Measurements from ENCODE around the gene IGFBP7.

The IGFBP7 gene

DNA sequence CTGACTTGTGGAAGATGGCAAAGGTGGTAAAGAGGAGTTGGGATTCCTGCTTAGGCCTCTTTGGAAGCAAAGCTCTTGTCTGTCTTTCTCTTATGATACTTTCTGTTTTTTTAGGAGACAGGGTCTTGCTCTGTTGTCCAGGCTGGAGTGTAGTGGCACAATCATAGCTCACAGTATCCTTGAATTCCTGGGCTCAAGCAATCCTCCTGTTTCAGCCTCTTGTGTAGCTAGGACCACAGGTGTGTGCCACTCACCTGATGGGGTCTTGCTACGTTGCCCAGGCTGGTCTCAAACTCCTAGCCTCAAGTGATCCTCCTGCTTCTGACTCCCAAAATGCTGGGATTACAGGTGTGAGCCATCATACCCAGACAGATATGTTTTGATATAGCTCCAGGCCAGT is 19.3 kb upstream of the IGFBP7 start:
- no peak for DNase-seq

GRCh38 chr4:57127361-57127760 is 17.2 kb upstream of the IGFBP7 start:
- DNase-seq: no peak

GRCh38 chr4:57125996-57126395 is 15.8 kb upstream of the IGFBP7 start:
- DNase-seq: no peak

GRCh38 chr4:57124145-57124544 is 14.0 kb upstream of the IGFBP7 start:
- no peak for DNase-seq

DNA sequence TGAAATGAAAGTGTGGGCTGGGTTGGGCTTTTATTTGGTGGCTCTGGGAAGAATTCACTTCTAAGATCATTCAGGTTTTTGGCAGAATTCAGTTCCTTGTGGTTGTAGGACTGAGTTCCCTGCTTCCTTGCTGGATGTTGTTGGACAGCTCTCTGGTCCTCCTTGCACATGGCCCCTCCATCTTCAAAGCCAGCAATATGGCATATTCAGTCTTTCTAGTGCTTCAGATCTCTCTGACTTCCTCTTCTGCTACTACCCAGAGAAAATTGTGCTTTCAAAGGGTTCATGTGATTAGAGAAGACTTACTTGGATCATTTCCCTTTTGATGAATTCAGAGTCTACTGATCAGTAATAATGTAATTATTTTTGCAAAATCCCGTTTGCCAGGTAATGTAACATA is 12.8 kb upstream of the IGFBP7 start:
- DNase-seq: no peak

DNA sequence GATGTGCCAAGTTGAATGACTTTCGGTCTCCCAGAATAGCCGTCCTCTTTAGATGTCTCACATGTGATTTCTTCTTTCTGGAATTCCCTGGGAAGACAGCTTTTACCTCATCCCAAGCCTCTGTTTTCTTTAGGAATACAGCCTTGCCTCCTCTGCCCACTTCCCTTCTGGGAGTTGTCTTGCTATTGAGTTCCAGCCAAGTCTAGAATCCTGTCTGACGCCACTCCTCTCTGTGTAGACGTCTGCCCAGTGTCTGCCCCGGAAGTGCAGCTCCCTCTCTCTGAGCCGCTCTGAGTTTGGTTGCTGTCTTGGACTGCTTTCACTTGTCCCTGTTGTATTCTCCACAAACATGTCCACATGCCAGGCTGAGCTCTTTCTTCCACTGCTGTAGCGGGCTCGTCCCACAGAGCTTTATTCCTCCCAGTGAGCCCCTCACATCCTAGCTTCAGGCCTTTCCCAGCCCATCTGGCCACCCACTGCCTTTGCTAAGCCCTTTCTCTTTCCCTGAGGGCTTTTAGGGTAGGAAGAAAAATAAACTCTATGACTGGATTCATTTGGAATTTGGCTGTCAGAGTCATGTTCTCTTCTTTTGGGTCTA is 9.0 kb upstream of the IGFBP7 start:
- DNase-seq: peak; percentile 20

DNA sequence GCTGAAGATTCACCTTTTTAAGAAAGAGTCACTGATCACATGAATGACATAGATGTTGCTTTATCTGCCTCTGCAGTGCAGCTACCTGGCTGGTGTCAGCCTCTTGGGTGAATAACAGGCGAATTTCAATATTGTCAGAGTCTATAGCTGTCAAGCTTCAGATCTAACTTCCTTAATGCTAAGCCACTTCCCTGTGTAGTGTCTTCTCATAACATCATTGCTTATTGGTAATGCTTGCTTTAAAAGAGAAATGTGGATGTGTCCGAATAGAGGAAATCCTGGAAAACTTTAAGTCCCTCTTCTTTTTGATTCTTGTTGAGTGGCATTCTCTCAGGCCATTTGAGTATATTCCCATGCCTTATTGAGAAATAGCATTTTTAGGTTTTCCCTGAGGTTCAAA is 7.3 kb upstream of the IGFBP7 start:
- DNase-seq: no peak

- DNase-seq: no peak
Measured at GRCh38 chr4:57116245-57116644, 6.1 kb upstream of the IGFBP7 start.

DNA sequence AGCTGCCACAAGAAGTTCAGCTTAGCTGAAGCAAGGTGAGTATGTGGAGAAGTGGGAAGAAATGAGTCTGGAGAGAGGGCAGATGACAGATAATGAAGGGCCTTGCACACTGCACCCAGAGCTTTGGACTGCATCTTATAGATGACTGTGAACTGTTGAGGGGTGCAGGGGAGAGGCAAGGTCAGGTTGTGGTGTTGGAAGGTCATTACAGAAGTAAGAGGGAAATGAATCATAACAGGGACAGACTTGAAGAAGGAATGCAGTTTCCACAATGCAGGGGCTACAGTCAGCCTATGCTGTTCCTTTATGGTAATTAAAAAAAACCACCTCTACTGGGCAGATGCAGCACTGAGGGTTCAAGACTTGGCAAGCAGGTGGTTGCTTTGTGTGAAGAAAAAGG is 4.8 kb upstream of the IGFBP7 start:
- no peak for DNase-seq

DNA sequence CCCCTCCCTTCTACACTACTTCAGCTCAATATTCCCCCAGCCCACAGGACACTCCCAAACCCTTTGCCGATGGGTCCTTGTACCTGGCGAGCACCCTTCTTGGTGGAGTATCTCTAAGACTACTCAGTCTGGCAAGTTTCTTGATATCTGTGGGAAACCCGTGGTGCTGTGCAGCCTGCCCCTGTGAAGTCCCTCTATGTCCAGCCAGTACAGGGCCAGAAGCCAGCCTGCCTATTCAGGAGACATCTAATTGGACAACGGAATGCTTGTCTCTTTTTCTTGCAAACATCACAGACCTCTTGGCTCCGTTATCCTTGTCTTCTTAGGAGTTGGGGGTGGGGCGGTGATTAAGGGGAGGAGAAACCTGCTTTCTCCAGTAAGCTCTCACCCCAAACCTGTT is 3.7 kb upstream of the IGFBP7 start:
- no peak for DNase-seq

DNA sequence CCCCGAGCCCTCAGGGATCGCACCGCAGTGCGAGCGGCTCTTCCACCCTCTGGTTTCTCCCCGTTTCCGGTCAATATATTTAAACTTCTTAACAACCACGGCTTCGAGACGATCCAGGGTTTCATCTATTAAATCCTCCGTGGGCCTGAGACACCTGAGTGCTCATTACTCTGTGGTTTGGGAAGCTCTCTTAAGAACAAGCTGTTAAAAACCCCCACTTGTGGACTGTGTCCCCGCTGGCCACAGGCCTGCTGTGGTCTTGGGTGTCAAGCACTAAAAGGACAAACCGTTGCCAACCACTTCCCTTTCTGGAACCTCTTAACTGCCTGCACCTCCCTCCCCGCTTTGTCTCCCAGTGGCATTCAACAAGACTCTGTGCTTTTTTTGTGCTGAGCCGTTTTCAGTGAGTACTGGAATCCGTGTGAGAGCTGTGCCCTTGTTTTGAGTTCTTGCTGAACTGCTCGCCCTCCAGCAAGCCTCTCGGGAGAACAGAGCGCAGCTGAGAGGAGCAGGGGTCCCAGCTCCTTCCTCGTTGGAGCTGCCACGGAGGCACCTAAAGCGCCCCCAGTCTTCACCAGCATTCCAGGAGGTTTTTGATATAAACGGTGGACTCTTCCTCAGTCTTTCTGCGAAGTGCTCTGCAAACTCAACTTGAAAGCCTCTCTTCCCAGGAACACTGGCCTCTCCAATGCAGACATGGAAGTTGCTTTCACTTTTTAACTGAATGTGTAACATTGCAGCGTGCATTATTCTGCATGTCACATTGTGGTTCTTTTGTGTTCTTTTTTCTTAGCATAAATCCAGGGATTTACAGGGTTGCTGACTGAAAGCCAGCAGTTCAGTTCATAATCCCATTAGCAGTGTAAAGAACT is 691 bp upstream of the IGFBP7 start:
- peak; percentile 74 for DNase-seq

GRCh38 chr4:57109411-57109846 is 756 bp downstream of the IGFBP7 start:
- no peak for DNase-seq

- no peak for DNase-seq
Measured at GRCh38 chr4:57106181-57106580, 4.0 kb downstream of the IGFBP7 start.

- no peak for DNase-seq
Measured at GRCh38 chr4:57104706-57105560, 5.3 kb downstream of the IGFBP7 start.

- no peak for DNase-seq
Measured at GRCh38 chr4:57103051-57103450, 7.1 kb downstream of the IGFBP7 start.

DNA sequence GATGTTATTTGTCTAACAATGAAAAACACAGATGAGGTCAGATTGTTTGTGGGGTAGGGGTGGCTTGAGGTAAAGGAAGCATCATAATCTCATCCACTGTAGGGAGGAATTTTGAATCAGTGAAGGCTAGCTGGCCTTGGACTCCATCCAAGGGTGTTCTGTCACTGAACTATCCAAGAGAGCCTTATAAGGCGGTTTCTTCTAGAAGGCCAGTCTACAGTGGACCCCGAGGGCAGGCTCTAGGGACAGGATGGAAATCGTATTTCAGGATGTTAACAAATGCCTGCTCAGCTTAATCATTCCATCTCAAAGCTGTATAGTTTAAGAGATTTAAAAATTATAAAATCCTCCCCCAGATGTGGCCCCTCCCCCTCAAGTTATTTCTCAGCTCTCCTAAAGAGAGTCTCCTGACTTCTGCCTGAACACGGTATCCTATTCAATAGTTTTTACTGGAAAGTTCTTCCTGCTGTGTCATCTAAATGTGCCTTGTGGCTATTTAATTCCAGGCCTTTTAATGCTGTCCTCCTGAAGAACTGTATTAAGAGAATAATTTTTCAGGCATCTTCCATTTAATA is 8.0 kb downstream of the IGFBP7 start:
- no peak for DNase-seq

DNA sequence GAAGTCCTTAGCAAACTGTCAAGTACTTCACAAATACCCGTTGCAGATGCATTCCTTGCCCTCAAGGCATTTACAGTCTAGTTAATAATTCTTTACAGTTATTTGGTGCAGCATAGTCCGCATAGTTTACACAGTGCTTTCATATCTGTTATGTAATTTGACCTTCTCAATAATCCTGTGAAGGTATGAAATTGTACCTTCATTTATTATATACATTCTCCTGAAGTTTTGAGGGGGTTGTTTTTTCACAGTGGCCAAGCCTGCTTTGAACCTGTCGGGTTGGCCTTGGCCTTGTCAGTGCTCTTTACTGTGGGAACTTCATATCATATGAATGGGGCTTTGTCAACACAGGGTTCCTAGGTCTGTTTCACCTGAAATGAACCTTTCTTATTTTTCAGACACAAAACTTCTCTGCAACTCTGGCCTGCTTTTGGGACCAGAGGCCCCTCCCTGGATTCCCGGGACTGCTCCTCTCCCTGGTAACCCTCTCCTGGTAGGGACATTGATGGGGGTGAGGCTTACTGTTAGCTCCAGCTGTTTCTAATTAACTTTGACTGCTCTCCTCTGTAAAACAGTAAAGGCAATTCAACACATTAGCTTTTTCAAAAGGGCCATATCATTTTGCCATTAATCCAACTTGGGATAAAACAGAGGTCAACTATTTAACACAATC is 9.1 kb downstream of the IGFBP7 start:
- no peak for DNase-seq

GRCh38 chr4:57099363-57099762 is 10.8 kb downstream of the IGFBP7 start:
- DNase-seq: no peak

- DNase-seq: no peak
Measured at GRCh38 chr4:57098941-57099340, 11.2 kb downstream of the IGFBP7 start.

DNA sequence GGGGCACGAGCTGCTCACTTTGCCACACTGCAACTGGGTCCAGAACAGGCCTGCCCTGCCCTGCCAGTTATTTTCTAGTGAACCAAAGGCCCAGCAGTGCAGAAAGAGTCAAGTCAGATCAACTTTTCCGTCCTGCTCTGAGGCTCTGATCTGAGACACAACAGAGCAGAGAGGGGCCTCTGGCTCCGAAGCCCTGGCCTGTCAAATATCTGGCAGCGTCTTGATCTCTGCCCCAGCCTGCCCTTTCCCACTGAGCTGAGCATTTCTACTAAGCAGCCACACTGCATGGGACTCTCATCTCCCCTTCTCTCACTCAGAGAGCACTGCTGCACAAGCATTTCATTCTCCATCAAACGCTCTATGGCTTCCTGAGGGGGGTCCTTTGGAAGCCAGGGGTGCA is 11.8 kb downstream of the IGFBP7 start:
- no peak for DNase-seq

- DNase-seq: no peak
Measured at GRCh38 chr4:57097711-57098110, 12.5 kb downstream of the IGFBP7 start.

DNA sequence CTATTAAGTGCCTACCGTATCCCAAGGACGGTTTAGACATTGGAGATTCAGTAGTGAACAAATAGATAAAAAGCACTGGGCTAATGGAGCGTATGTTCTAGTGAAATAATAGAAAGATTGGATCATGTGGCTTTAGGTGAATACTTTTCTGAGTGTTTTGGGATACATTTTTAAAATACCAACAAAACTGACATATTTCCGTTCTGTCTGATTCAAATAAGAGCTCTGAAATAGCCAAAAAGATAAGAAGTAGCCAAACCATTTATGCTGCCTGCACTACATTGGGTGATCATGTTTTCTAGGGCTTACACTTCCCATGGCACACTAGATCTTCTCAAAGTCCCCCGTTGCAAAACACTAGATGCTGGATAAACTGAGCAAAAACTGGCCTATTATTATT is 14.2 kb downstream of the IGFBP7 start:
- no peak for DNase-seq

DNA sequence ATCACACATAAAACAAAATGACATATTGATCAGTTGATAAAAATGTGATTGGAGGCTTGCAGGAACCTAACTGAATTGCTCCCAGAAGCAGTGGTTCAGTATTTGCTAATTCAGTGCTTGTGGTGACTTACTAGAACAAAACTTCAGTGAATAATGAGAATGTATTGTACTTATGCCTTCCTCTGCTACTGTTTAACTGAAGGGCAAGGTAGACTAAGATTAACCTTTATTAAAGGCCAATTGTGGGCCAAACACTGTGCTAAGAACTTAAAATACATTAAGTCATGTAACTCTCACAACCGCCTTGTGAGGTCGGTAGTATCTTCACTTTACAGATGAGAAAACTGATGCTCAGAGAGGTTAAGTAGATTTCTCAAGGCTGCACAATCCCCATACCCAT is 14.9 kb downstream of the IGFBP7 start:
- no peak for DNase-seq

All from midbrain (tissue), 1 donor.